ENCODE measurements around the gene KCNS3.
"Not testable (repeated sequence)": the region's sequence is repeated elsewhere in the genome, so short reads cannot be mapped to it uniquely, and the experiment has no call there.

KCNS3 gene

DNA sequence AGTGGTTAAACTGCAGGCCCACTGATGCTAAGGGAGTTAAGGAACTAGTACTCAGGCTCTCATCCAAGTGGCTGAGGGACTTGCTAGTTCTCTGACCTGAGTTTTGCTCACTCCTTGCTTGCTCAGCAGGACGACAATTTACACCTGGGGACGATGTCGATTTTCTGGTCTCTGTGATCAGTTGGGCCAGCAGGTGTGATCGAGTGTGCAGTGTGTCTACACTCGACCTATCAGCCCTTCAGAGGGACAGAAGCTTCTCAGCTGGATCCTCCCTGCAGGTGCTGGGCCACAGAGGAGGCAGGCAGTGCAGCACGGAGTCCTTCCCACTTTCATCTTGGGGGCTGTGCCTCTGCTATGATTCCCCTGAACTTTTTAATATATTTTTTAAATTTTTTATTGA lies 71.5 kb downstream of the KCNS3 start:
- DNase-seq (ENCODE audit: low read depth), result no peak

DNA sequence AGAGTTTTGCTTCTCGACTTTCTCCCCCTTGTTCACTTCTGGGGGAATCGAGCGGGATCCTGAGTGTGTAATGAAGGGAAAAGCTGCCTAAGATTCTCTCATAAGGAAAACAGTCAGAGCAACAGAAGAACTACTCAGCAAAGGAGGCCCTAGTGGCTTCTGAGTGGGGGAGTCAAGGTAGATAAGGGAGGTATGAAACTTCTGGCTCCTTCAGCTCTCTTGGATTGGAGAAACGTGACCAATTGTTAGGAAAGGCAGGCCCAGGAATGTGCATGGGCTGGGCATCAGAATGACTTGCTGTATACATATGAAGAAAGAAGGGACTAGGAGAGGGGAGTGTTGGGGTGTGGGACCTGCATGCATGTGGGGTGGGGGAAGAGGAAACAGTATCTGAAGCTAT lies 73.1 kb downstream of the KCNS3 start:
- DNase-seq (ENCODE audit: low read depth), result no peak

DNA sequence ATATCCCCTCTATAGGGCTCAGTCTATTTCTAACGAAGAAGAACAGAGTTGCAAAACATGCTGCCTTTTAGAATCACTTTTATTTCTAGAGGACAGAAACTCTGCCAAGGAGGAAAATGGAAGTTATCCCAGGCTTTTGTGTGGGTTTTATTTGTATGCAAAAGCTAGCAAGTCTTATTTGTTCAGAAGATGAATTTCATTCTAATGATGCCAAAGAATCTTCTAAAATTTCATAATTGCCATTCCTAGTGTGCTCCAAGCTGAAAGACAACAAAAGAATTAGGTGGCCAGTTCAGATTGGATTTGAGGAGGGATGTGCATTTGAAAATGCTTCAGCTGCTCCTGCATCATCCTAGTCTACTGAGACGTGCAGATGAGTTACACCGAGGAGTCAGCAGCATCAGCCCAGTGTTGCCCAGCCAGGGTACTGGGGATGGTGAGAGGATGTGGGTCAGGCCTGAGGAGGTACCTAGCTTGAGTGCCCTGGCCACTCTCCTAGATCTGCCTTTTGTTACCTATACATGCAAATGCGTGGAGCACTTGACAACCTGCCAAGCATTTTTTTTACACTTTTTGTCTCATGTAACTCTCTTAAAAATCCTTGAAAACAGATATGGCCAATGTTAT lies 80.1 kb downstream of the KCNS3 start:
- no peak for DNase-seq (ENCODE audit: low read depth)

DNA sequence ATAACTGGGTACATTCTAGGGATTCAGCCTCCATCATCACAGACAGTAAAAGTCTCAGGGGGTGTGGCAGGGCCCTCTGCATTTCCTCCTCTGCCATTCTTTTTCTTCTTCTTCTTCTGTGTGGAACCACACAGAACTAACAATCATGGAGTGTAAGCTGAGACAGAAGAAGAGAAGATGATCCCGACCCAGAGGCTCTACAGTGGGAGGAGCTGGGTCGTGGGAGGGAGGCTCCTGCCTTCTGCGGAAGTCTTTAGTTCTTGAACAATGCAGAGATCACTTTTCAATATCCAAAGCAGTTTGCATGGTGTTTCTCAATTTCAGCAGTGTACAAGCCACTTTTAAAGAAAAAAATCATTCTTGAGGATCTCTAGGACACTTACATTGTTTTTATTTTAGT lies 80.9 kb downstream of the KCNS3 start:
- no peak for DNase-seq (ENCODE audit: low read depth)

DNA sequence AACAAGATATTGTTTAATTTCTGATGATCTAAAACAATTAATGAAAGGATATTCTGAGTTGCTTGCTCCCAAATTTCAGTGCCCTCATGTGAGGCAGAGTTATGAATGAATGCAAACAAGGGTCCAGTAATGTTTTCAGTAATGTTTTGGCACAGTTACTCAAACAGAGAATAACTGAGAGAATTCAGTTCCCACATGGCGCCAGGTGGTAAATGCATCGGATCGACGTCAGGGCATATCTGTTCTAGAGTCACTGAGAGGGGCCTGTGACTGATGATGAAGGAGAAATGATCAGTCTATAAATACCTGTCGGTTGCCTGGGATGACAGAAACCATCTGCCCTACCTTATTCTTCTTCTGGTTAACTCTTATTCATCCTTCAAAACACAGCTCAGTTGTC lies 81.4 kb downstream of the KCNS3 start:
- DNase-seq (ENCODE audit: low read depth), result no peak

DNA sequence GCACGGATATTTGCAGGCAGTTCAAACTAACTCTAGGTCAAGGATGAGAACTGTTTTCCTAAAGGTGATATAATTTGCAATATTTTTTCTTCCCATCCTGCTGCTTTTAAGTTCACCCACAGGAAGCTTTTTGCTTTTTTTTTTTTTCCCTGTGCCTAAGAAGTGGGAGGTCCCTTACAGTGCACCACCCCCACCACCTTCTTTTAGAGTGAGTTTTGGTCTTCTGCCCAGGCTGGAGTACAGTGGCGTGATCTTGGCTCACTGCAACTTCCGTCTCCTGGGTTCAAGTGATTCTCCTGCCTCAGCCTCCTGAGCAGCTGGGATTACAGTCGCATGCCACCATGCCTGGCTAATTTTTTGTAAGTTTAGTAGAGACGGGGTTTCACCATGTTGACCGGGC lies 82.5 kb downstream of the KCNS3 start:
- no peak for DNase-seq (ENCODE audit: low read depth)

DNA sequence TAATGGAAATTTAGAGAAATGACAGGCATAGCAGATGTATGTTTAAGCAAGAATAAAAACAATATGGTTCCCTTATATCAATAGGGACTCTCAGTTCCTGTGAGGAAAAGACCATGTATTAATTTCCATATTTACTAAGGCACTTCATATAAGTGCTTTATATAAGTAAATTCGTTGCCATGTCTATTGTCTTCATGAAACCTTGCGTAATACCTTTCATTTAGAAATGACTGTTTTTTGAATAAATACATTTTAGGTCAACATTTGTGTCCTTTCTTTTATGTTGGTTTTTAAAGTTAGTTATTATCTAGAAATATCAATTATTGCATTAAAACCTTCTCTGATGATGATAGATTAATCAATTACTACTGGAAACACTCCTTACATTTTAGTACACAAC lies 83.3 kb downstream of the KCNS3 start:
- no peak for DNase-seq (ENCODE audit: low read depth)

DNA sequence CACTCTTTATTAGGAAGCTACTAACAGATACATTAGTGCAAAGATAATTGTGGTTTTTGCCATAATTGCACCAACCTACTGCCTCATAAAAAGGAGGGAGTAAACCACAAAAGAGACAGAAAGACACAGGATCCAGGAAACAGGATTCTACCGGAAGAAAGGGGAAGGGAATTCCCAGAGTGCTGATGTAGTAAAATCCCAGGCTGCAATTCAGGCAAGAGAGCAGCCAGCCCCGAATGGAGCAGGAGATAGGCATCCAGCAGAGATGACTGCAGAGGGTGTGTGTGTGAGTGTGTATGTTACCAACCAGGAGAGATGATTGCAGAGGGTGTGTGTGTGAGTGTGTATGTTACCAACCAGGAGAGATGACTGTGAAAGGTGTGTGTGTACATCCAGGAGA lies 84.4 kb downstream of the KCNS3 start:
- DNase-seq (ENCODE audit: low read depth), result no peak

DNA sequence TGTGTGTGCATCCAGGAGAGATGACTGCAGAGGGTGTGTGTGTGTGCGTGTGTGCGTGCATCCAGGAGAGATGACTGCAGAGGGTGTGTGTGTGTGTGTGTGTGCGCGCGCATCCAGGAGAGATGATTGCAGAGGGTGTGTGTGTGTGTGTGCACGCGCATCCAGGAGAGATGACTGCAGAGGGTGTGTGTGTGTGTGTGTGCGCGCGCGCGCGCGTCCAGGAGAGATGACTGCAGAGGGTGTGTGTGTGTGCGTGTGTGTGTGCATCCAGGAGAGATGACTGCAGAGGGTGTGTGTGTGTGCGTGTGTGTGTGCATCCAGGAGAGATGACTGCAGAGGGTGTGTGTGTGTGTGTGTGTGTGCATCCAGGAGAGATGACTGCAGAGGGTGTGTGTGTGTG lies 85.1 kb downstream of the KCNS3 start:
- not testable (repeated sequence) for DNase-seq (ENCODE audit: low read depth)

DNA sequence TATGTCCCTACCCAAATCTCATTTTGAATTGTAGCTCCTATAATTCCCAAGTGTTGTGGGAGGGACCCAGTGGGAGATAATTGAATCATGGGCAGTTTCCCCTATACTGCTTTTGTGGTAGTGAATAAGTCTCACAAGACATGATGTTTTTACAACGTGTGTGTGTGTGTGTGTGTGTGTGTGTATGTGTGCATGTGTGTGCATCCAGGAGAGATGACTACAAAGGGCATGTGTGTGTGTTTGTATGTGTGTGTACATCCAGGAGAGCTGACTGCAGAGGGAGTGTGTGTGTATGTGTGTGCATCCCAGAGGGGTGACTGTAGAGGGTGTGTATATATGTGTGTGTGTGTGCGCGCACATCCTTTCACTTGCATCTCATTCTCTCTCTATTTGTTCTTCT lies 86.7 kb downstream of the KCNS3 start:
- no peak for DNase-seq (ENCODE audit: low read depth)

DNA sequence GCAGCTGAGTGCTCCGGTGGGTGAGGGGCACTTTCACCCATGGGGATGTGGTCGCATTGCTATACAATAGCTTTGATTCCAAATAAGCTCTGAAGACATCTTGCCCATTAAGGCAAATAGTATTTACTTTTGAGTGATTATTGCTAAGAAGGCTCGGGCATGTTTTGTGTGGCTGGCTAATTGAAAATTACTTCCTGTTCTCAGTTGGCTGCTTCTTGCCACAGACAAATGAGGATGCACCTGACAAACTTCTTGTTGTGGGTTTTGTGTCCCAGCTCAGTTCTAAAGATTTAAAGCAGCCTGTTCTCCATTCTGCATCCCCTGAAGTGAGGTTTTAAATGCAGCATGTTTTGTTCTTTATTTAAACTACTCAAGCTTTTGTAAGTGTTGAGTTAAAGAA lies 88.3 kb downstream of the KCNS3 start:
- DNase-seq (ENCODE audit: low read depth), result no peak

DNA sequence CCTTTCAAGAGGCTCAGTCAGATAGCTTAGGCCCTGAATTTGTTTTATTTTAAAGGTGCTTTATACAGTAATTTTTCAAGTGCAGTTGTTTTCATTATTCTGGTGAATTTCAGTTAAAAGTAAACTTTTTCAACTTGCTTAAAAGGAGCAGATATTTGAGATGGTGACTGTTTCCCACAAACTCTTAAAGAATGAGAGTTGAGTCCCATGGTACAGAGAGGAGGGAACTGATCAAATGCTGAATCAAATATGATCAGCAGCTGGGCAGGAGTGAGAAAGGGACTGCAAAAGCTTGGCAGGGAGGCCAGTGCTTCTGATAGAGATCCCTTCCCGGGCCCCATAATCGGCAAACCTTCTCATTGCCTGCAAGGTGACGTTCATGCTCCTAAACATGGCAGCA lies 91.2 kb downstream of the KCNS3 start:
- no peak for DNase-seq (ENCODE audit: low read depth)

DNA sequence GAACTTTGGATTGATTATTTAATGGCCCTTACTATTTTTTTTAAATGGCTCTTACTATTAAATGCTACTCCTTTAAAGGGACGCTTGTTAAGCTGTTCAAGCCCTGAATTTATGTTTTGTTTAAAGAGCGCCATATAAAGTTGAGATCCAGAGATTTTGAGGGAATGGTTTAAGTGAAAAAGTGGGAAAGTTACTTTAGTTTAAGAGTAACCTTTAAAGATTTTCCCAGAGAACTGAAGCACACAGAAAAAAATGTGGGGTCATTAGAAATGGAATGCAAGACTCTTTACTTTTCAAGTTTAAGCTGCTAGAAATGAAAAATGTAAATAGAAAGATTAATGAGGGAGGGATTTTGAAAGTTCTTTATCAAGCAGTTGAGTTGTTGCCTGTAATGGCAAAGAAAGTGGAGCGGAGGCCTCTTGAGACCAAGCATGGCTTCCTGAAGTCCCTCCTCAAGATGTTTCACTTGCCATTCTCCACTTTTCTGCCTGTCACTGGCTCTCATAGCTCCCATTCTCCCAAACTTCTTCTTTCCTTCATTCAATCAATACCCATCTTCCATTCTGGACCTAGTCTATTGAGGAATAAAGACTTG lies 93.2 kb downstream of the KCNS3 start:
- no peak for DNase-seq (ENCODE audit: low read depth)

DNA sequence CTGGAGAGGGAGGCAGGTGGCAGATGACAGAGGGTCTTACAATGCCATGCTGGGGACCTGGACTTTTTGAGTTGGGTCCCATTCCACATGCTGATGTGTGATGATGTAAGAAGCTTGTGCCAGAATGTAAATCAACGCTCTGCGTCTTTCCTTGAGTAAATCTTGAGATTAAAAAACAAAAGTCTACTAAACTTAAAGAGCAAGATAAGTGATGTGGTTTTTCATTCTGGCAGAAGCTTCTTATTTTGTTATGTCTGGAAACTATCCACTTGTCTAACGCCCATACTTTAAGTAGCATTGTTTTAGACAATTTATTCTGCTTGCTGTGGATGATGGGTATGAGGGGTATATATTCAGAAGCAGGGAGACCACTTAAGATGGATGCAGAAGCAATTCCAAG lies 94.5 kb downstream of the KCNS3 start:
- no peak for DNase-seq (ENCODE audit: low read depth)

DNA sequence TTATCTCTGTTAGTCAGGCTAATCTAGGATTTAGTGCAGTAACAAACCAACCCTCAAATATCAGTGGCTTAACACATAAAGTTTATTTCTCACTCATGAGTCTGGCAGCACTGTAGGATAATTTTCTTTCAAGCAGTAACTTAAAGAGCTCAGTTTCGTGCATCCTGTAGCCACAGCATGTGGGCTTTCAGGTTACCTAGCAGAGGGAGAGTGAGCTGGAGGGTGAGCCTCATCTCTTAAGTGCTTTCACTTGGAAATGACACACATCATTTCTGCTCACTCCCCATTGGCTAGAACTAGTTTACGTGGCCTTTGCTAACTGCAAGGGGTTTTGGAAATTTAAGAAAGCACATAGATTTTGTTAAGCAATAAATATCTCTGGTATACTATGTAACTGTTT lies 96.9 kb downstream of the KCNS3 start:
- no peak for DNase-seq (ENCODE audit: low read depth)

DNA sequence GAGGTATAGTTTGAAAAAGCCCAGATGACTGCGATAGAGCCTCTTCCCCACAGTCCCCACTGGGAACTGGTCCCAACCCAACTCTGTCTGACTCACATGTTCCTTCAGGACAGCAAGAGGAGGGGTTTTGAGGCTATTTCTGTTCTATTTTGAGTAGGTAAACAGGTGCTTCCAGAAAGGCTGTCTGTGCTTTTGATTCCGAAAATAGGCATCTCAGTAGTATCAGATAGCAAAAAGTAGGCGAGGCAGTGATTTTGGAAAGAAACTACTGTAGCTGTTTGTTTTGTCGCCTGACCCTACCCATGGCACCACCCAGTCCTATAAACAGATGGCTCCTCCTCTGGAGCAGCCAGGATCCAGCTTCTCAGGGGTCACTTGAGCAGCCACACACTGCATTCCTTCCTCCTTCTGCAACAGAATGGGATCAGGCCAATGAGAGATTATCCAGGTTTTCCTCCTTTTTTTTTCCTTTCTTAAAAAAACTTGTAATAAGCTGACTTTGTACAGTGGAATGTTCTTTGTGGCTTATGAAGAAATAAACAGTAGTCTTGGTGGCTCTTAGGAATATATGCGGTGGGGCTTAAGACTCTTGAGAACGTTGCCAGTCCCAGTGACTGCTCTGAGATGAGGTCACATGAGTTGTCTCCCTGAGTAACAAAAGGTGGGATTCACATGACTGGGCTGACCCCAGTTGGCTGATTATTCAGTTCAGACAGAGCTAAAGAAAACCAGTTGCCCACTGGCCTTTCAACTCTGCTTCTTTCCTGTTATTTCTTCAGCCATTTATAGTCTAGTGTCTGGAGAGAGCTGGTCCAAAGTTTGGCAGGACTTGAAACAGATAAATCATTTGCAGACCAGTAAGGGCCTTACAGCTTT lies 98.6 kb downstream of the KCNS3 start:
- DNase-seq (ENCODE audit: low read depth), result no peak

DNA sequence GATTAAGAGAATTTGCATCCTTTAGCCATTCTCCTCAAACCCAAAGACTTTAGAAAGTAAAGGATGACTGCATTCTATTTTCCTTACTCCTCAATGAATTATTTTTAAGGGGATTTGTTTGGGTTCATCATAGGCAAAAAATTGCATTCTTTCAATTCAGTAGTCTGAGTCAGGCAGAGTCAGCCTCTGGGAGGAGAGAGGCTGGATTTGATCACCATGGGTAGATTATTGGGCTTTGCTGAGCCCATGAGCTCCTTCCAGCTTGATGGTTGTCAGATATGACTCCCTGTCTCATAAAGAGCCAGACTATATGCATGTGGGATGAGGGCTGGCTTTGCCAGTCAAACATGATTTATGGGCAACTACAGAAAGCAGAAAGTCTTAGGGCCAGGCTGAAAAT lies 101.2 kb downstream of the KCNS3 start:
- DNase-seq (ENCODE audit: low read depth), result no peak

DNA sequence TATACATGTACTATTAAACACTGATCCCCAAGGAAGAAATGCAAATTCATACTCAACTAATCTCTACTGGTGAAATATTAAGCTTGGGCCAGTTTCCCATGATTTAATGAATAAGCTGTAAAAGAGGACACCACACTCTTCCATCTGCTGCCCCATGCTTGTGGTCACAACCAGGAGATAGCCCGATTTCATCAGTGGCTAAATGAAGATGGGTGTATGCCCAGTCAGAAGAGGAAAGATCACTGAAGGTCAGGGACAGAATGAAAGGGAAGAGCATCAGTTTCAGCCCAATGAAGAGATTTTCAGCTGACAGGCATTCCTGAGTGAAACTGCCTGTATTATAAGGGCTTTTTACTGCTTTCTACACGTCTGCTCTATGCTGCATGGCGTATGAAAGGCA lies 103.5 kb downstream of the KCNS3 start:
- no peak for DNase-seq (ENCODE audit: low read depth)
